Lung (tissue), 12 donors: Measurements from ENCODE around the gene HECW1. TPM values are rescaled to one million over a fixed set of nuclear protein-coding genes. Genes with fewer than 3 reads are reported as not detected.
"Not testable (repeated sequence)": the region's sequence is repeated elsewhere in the genome, so short reads cannot be mapped to it uniquely, and the experiment has no call there.

Experiments
- ATAC-seq: fragments of 200-7000 bp; cut with Tn5 transposase; one replicate; pipeline ENCODE4 v1.9.1; 2020; ENCODE audit warnings: moderate number of reproducible peaks; ENCODE audit not compliant: insufficient read depth, low FRiP score
- DNase-seq, 3 donors: peaks; one replicate each; pipeline ENCODE4 v3.0.0-alpha.2; 2013 to 2017
- H3K27ac ChIP-seq, 2 donors: one replicate each; pipeline ENCODE4 v1.5.1; 2013; ENCODE audit warnings: mild to moderate bottlenecking in 2 of 2, moderate library complexity in 2 of 2, control low read depth in 1 of 2, inconsistent platforms in 1 of 2, low read depth in 1 of 2, low read length in 1 of 2
- H3K27me3 ChIP-seq, 3 donors: one replicate each; pipeline ENCODE4 v1.5.1; 2013; ENCODE audit warnings: low read length in 2 of 3; ENCODE audit not compliant: control insufficient read depth in 3 of 3, insufficient read depth in 3 of 3
- H3K36me3 ChIP-seq, 4 donors: one replicate each; pipeline ENCODE4 v1.5.1; 2013; ENCODE audit warnings: low read length in 4 of 4, mild to moderate bottlenecking in 1 of 4, moderate library complexity in 1 of 4; ENCODE audit not compliant: control insufficient read depth in 4 of 4, insufficient read depth in 4 of 4
- H3K4me1 ChIP-seq, 5 donors: one replicate each; pipeline ENCODE4 v1.5.1; 2013; ENCODE audit warnings: low read length in 5 of 5, mild to moderate bottlenecking in 2 of 5, moderate library complexity in 1 of 5; ENCODE audit not compliant: control insufficient read depth in 5 of 5, insufficient read depth in 5 of 5
- H3K4me3 ChIP-seq: one replicate; pipeline ENCODE4 v1.5.1; 2013; ENCODE audit warnings: mild to moderate bottlenecking, control low read depth, moderate library complexity
- H3K9ac ChIP-seq, 2 donors: one replicate each; pipeline ENCODE4 v1.5.1; 2013; ENCODE audit warnings: low read length in 2 of 2, control low read depth in 1 of 2; ENCODE audit not compliant: insufficient read depth in 1 of 2
- H3K9me3 ChIP-seq, 4 donors: one replicate each; pipeline ENCODE4 v1.5.1; 2013; ENCODE audit warnings: low read length in 3 of 4, mild to moderate bottlenecking in 1 of 4, moderate library complexity in 1 of 4; ENCODE audit not compliant: control insufficient read depth in 4 of 4, insufficient read depth in 3 of 4
- WGBS, 2 donors: extraction: QIAGEN DNeasy Blood & Tissue Kit; methylation state at CpG; one replicate each; pipeline ENCODE4 v1.1.7; 2013; 5-methylcytosine and 5-hydroxymethylcytosine counted together
- polyA plus RNA-seq, 2 donors: library from polyadenylated mRNA; stranded (reverse); fragments of 200-250 nt; gene quantifications; one replicate each; pipeline ENCODE4 v1.2.1, GENCODE V29; 2013
- total RNA-seq, 2 donors: library from RNA; depleted of rRNA in 1 of 2; stranded (reverse); fragments of >200 nt in 1 of 2; gene quantifications; one replicate each; pipeline ENCODE4 v1.2.1, GENCODE V29; 2014 to 2021
- TF ChIP-seq, protein P1 (sequence below): IDR thresholded peaks from 2 replicates; pipeline ENCODE4 v1.5.1; 2012; ENCODE audit warnings: mild to moderate bottlenecking; ENCODE audit errors: control extremely low read depth, extremely low read depth
- donor health status: control.
- donor health status: control.
- donor health status: Bipolar disorder and iron deficiency.
- donor health status: healthy.
- donor health status: DM: yes; HTN: yes; CAD: no.

Gene HECW1
- total and polyA plus RNA-seq, 4 donors, result 0.05 to 0.21 (median 0.13) TPM

GRCh38 chr7:43337811-43338210 is 225.4 kb downstream of the HECW1 start:
- no peak overlapping the region for H3K27ac ChIP-seq
- TF ChIP-seq, protein P1, sequence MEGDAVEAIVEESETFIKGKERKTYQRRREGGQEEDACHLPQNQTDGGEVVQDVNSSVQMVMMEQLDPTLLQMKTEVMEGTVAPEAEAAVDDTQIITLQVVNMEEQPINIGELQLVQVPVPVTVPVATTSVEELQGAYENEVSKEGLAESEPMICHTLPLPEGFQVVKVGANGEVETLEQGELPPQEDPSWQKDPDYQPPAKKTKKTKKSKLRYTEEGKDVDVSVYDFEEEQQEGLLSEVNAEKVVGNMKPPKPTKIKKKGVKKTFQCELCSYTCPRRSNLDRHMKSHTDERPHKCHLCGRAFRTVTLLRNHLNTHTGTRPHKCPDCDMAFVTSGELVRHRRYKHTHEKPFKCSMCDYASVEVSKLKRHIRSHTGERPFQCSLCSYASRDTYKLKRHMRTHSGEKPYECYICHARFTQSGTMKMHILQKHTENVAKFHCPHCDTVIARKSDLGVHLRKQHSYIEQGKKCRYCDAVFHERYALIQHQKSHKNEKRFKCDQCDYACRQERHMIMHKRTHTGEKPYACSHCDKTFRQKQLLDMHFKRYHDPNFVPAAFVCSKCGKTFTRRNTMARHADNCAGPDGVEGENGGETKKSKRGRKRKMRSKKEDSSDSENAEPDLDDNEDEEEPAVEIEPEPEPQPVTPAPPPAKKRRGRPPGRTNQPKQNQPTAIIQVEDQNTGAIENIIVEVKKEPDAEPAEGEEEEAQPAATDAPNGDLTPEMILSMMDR, result no peak
- DNase-seq (no peak), ATAC-seq (no peak)
- peaks cover 0 to 1% (median 0%) of the 10 kb centered on the region in 4 donors for H3K9me3 ChIP-seq
- no peaks in the 10 kb centered on the region for H3K36me3 ChIP-seq
- H3K4me3 ChIP-seq, result no peak overlapping the region
- H3K9ac ChIP-seq, result no peak overlapping the region
- 67 to 88% methylated on average over 1 of the region's 1 CpG for WGBS, 2 donors
- H3K27me3 ChIP-seq, result no peaks in the 10 kb centered on the region
- H3K4me1 ChIP-seq, result no peaks in the 10 kb centered on the region

- H3K9me3 ChIP-seq, result peaks cover 0 to 1% (median 0%) of the 10 kb centered on the region in 4 donors
- no peak overlapping the region for H3K4me3 ChIP-seq
- no peaks in the 10 kb centered on the region for H3K27me3 ChIP-seq
- H3K36me3 ChIP-seq, result no peaks in the 10 kb centered on the region
- TF ChIP-seq, protein P1, result no peak
- no peak overlapping the region for H3K27ac ChIP-seq
- no peak for ATAC-seq
- no peak overlapping the region for H3K9ac ChIP-seq
- 87% methylated on average over 2 of the region's 2 CpGs for WGBS, 2 donors
- no peaks in the 10 kb centered on the region for H3K4me1 ChIP-seq
- no peak for DNase-seq
Measured at GRCh38 chr7:43341132-43341531, 228.7 kb downstream of the HECW1 start.

GRCh38 chr7:43343417-43343816 is 231.0 kb downstream of the HECW1 start:
- H3K9ac ChIP-seq, H3K27me3 ChIP-seq, H3K36me3 ChIP-seq, DNase-seq, ATAC-seq, H3K27ac ChIP-seq, H3K9me3 ChIP-seq, H3K4me1 ChIP-seq, H3K4me3 ChIP-seq: not testable (repeated sequence)
- WGBS, 2 donors, result 90 to 94% methylated on average over 4 of the region's 4 CpGs

- ATAC-seq, H3K4me3 ChIP-seq: not testable (repeated sequence)
- 49 to 67% methylated on average over 1 of the region's 1 CpG for WGBS, 2 donors
Measured at GRCh38 chr7:43345696-43346095, 233.2 kb downstream of the HECW1 start.

DNA sequence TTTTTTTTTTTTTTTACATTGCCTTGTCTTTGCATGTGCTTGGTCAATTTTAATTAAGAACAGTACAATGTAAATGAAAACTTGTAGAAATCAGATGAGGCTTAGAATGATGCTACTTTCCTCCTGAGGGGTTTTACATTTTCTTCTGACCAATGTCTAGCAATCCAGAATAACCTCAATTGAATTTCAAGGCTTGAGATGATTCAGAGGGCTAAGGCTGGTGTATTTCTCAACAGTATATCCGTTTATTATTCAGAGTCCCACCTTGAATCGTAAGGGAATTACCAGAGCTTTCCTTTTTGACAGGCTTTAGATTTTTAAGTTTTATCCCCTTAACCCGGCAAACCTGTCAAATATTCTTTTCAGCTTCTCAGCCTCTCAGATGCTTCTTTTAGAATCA is 239.2 kb downstream of the HECW1 start:
- WGBS, 2 donors, result 87 to 93% methylated on average over 3 of the region's 3 CpGs
- Histone ChIP-seq H3K36me3 (no peaks in the 10 kb centered on the region), H3K27ac (no peak overlapping the region), H3K27me3 (no peaks in the 10 kb centered on the region), H3K9ac (no peak overlapping the region), H3K9me3 (peaks cover 0 to 4% (median 2%) of the 10 kb centered on the region in 4 donors), H3K4me3 (no peak overlapping the region), H3K4me1 (no peaks in the 10 kb centered on the region)
- no peak for ATAC-seq
- TF ChIP-seq, protein P1, result no peak
- no peak for DNase-seq

More at GRCh38 chr7:43345696-43346095, 233.2 kb downstream of the HECW1 start:
- H3K9ac ChIP-seq, H3K4me1 ChIP-seq, H3K36me3 ChIP-seq, H3K9me3 ChIP-seq, H3K27ac ChIP-seq, DNase-seq, H3K27me3 ChIP-seq: not testable (repeated sequence)
